HG03575 (cell line): ENCODE data around the gene CARD10.

Experiments
- ATAC-seq: cut with Tn5 transposase; IDR thresholded peaks from one replicate; pipeline ENCODE4 v1.9.1; 2021; ENCODE audit not compliant: unreplicated experiment, insufficient number of reproducible peaks, low FRiP score; ENCODE audit errors: extremely low read depth

CARD10 gene

DNA sequence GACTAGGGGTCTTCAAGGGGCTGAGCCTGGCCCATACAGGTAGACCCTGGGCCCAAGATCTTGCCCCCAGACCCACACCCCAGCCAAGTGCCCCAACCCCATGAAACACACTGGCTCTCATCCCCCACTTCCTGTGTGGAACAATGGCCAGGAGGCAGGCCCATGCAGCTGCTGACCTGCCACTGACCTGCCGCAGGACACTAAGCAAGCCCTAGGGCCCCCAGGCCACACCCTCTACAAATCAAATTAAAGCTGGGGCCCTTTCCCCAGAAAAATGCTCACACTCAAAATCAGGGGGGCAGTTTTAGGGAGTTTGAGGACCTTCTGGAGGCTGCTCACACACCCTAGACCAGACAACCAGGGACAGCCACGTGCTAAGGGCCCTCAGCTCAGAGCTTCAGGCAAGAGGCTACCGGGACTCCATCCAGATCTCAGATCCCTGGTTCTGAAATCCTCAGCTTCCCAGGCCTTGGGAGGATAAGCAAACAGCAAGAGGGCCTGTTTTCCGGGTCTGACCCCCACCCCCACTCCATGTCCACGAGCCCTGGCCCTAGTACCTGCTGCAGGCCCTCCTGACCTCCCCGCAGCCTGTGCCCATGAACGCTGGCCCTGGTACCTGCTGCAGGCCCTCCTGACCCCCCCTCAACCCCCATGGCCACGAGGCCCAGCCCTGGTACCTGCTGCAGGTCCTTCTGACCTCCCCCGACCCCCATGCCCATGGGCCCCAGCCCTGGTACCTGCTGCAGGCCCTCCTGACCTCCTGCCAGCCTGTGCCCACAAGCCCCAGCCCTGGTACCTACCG, 10.0 kb downstream of the CARD10 start:
- ATAC-seq: no peak

DNA sequence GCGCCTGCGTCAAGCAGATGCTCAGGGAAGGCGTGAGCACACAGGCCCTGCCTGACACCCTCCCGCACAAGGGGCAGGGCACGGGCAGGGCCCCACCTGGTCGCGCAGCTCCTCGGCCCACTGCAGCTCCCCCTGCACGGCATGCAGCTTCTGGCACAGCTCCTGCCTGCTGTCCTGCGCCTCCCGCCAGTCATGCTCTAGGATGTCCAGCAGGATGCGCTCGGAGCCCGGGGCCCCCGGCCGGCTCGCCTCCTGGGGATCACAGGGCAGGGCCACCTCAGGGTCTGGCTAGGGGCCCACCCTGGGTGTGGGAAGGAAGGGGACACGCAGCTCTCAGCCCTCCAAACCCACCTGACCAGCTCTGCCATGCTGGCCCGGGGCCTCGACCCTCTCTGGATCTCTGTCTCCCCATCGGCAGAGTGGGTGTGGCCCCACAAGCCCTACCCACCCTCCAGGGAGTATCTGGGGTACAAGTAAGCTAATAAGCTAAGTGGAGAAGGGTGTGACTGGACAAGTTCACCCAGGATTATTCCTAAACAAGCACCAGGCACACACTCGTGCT, 10.7 kb downstream of the CARD10 start:
- no peak for ATAC-seq

DNA sequence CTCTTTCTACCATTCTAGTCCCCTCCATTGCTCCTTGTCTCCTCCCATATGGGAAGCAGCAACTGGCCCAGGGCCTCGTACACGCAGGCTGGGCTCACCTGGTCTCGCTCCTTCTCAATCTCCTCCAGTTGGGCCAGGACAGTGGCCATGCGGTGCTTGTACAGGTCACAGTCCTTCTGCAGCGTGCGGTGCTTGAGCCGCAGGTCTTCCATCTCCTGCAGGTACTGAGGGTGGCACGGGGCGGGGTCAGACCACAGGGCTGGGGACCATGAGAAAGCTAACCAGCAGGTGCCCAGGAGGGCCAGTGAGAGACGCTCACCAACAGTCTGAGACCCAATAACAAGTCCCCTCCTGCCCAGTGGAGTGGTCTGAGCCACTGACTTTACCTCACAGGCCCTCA, 11.5 kb downstream of the CARD10 start:
- no peak for ATAC-seq

DNA sequence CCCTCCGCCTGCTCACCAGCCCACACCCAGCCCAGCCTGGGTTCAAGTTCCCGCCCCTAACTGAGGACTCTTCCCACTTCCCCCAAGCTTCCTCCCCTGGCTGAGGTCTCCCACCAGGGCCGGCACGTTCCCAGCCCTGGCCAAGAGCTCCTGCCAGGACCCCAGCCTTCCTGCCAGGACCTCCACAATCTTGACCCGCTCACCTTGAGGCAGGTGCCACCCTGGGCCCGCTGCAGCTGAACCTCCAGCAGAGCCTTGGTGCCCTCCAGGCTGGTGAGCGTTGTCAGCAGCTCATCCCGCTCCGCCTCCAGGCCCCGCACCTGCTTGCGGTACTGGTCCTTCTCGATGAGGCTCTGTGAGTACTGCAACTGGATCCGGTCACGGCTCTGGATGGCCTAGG, 13.2 kb downstream of the CARD10 start:
- ATAC-seq: no peak

DNA sequence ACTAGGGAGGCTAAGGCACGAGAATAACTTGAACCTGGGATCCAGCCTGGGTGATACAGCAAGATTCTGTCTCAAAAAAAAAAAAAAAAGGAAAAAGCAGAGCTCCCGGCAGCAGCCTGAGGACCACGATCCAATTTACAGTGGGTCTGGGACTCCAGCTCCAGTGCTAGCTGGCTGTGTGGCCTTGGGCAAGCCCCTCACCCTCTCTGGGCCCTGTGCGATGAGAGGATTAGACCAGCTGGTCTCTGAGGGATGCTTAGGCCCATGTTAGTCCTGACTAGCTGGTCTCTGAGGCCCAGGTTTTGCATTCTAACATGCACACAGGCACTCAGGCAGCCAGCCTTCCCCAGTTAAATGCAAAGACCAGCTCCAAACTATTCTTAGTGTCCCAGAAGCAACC, 13.7 kb downstream of the CARD10 start:
- no peak for ATAC-seq

DNA sequence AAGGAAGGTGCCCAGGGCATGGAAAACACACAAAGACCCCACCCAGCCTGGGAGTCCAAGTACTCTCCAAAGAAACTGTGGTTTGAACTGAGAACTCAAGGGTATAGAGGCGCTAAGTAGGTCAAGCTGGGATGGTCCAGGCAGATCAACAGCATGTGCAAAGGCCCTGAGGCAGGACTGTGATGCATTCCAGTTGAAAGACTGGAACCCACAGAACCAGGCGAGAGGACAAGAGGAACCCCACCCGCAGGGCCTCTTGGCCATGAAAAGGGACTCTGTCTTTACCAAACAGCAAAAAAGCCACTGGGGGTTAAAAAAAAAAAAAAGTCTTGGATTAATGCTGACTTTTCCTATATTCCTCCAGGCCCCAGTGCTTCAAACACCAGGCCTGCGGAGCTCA, 14.3 kb downstream of the CARD10 start:
- ATAC-seq: no peak

DNA sequence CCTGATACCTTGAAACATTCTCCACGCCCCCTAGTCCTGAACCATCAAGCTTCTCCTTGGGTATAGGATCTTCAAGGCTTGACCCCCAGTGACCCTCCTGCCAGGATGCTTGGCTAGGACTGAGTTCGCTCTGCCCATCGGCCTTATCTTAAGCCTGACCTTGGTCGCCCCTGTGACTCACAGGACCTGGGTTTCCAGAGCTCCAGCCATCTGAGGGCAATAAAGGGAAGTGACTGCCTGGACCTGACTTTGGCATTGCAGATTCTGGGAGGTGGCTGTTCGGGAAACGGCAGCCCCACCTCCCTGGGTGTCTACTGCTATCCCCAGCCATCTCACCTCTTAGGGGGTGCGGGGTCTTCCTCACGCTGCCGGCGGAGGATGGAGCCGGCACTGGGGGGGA, 15.4 kb downstream of the CARD10 start:
- no peak for ATAC-seq

DNA sequence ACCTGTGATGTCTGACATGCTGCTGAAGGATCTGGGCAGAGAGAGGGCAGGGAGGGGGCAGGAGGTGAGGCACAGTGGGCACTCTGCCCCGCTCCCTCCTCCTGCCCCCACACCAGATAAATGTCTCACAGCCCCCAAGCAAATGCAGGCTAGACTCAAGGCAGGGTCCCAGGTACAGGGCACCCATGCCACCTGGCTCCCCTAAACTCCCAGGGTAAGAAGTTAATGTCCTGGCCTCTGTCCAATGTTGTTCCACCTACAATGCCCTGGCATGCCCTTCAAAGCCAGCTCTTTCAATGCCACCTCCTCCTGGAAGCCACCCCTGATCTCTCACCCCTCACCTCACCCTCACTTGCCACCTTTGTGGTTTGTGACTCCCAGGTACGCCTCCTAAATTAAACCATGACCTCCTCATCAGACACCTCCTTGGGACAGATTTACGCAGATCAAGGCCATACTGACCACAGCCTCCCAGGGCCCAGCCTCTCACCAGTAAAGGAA, 16.0 kb downstream of the CARD10 start:
- ATAC-seq: no peak

DNA sequence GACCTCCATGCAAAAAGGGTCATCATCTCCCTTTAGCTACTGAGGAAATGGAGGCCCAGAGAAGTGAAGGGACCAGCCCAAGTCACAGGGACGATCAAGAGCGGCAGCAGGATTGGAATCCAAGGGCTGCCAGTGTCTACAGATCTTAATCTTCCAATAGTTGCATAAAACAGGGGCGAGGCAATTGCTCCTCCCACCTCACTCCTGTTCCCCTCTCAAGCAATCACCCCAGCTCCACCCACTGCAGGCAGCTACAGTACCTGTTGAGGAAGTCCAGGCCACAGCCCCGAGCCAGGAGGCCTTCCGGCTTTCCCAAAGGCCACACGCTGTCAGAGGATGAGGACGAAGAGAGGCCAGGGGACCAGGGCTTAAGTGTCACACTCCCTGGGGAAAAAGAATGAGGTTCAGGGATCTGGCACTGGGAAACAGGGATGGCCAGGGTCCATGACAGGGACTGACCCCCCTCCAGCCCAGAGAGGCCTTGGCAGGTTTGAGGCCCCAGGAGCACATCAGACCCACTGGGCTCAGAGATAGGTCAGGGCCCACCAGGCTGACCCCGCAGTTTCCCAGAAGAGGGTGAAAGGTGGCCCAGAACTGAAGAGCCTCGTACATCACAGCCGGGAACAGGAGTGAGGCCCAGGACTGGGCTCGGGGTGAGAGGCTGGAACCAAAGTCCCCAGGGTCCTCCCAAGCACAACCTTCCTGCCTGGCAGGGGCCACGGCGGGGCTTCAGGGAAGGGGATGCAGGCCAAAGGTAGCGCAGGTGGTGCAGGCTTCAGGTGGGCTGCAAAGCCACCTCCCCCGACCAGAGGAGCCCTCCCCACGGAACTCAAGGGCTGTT, 16.7 kb downstream of the CARD10 start:
- ATAC-seq: no peak

DNA sequence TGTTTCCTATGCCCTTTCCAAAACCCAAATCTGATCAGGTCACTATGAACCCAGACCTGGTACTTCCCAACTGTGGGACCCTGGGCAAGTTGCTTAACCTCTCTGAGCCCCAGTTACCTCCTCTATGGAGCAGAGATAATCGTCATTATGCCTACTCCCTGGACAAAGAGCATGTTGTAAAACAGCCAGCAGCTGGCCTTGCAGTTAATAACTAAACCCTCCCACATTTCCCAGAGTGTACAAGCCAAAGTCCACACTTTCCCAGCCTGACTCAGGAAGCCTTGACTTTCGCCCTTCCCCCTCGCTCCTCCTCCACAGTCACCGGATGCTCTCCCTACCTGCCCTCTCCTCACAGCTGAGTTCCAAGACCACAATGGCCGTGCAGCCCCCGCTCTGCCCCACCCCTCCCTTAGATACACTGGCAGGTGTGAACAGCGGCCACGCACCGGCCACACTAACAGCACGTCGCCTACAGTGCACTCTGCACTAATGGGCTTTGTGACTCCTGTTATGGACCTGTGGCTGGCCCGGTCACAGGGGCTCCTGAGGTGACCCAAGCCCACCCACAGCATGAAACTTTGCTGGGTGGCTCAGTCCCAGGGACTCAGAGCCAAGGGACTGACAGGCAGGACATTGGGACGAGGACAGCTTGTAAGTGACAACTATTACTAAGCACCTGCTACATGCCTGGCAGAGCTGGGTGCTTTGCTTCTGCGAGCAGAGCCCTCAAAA, 17.4 kb downstream of the CARD10 start:
- ATAC-seq: no peak

DNA sequence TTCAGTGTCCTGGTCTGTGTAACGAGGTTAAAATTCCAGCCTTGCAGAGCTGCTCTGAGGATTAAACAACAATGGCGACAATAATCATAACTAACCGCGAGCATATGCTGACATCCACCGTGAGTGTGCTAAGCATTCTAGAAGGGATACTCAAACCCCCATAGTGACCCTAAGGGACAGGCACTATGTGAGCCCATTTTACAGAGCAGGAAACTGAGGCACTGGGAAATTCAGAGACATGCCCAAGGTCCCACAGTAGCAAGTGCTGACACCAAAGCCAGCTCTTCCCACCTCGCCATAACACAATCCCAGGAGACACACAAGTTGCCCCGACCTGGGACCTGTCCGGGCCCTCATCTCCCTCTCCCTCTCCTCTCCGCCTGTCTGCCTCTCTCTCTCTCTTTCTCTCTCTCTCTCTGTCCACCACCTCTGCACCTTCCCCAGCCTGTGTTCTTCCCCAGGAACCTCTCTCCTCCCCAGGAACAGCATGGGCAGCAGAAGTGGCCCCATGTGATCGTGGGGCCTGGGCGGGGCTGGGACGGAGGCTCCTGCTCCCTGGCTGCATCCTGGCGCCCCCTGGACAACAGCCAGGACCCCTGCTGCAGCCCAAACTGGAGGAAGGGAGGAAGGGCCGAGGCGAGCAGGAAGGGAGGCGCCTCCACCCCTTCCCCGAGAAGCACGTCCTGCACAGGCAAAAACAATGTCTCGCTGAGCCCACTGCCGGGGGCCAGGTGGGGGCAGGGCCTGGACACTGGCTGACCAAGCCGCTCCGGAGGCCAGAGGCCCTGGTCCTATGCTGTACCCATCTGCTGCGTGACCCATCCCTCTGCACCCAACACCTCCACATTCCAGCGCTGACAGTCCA, 18.2 kb downstream of the CARD10 start:
- ATAC-seq: no peak

DNA sequence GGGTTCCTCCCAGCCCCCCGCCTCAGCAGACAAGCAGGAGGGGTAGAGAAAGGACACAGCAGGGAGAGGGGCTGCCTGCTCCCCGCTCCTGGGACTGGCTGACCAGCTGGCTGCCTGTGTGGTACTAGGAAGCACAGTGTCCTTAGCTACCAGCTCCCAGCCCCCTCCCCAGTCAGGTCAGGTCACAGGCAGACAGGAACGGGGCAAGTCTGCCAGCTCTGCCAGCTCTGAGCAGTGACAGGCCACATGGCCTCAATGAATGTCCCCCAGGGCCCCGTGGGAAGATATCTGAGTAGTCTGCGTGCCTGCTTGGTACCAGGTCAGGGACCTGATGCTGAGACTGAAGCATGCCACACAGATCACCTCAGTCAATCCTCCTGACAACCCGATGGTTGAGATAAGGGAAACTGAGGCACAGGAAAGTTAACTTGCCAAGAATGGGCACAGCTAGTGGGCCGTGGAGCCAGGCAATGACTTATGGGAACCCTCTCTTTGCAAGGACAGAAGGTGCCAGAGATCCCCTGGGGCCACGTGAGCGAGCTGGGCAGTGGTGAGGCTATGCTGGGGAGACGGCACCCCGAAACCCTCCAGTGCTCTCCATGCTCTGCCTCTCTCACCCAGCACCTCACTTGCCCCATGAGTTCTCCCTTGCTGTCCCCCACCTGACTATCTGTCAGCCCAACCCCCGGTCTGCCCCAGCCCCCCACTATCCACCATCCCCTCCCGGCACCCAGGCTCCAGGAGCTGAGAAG, 19.2 kb downstream of the CARD10 start:
- no peak for ATAC-seq

DNA sequence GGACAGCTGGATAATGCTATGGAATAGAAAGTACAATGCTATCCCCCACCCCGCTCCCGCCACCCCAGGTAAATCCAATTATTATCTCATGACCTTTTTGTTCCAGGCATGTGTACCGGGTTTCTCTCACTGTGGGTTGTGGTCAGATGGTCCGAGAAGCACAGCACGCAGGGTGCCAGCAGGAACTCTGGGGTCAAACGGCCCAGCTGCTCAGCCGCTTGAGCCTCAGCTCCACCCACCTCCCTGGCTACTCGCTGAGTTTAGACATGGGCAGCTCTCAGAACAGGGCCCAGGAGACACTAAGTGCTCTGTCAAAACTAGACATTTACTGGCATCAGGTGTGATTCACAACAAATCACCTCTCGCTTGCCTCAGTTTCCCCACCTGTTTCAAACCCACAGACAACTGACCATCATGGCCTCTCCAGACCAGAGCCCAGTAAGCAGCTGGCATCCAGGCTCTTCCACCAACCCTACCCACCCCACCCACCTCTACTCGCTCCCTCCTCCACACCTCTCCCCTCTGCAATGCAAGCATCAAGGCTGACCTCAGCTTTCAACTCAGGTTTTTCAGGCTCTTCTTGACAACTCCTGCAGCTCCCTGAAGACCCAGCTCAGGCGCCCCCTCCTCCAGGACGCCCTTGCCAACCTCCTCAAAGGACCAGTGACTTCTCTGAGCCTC, 20.0 kb downstream of the CARD10 start:
- no peak for ATAC-seq

DNA sequence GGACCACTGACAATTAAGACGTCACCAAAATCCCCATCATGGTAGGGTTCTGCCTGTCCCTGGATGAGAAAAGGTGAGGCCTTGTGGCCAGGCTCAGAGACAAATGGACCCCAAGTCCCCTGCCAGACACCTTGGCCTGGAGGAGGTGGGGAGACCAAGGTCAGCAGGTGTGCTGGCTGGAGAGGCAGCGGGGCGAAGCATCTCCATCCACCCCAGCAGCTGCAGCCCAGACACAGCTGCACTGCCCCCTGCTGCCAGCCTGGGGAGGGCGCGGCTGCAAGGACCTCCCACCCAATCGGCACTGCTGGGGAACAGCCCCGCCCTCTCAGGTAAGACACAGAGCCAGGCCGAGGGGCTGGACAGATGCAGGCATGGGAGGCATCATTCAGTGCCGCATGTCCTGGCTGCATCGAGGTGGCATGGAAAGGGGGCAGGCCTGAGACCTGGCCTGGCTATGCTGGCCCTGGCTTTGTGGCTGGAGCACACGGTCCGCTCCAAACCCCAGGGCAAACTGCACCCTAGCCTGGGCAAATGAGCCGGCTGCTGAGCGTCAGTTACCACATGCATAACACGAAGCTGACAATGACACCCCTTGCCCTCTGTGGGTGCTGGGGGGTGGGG, 20.8 kb downstream of the CARD10 start:
- ATAC-seq: no peak

DNA sequence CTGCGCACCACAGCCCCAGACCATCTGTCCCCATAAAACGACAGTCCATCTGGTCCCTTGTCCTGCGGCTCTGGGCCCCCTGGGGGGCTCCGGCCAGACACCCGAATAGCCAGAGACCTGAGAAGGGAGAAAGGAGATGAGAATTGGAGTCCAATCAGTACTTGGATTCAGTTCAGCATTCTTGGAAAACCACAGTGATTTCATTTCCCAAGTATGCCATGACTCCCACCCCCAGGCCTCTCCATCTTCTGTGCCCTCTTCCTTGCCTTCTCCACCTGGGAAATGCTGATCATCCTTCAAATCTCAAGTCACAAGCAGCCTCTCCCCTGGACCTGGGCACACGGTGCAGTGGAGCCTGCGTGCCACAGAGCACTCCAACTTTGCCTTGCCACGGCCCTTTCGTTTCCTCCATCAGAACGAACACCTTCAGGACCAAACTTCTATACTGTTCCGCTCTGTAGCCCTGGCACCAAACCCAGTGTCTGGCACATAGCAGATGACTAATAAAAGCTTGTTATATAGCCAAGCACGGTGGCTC, 22.1 kb downstream of the CARD10 start:
- no peak for ATAC-seq

DNA sequence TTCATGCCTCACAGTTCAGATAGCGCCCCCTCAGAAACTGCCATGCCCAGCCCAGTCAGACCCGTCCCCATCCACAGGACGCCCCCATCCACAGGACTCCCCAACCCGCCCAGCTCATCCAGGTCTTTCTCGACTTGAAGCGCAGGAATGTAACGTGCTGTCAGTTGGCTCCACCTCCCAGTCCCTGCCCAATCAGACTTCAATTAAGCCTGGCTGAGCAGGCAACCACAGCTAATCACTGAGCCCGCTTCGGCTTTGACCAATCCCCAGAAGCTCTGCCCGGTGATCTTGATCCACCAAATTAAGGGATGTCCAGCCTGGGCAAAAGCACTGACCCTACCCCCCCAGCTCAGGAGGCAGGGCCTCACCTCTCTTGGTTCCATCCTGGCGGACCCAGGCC, 22.6 kb downstream of the CARD10 start:
- no peak for ATAC-seq

DNA sequence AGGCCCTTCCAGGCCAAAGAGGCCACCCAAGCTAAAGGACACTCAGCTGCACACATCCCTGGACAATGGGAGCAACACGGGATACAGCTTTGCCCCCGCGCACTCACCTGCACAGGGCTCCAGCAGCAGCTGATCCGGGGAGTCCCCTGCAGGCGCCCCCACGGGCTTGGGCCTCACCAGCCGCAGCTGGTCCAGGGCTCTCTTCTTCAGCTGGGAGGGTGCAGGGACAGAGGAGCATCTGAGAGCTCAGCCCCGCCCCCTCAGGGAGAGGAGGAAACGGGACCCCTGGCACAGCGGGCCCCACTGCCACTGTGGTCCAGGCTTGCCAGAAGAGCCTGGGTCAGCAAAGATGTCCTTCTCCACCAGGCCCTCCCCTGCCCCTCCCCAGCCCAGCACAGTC, 25.2 kb downstream of the CARD10 start:
- no peak for ATAC-seq
